Prostate gland (tissue), 2 donors: ENCODE results near the gene NKAP.

Experiments used
- CTCF ChIP-seq, 4 experiments: fragments of 200-600 bp in 2 of 4; fragments of 450-650 bp in 2 of 4; sonication (generic) in 2 of 4; IDR thresholded peaks; 1 replicate in 3 of 4; 2 replicates in 1 of 4; pipeline ENCODE4 v1.5.1; 2016 to 2019; ENCODE audit warnings: antibody characterized with exemption in 4 of 4, mild to moderate bottlenecking in 2 of 4, moderate library complexity in 2 of 4
- POLR2A ChIP-seq: fragments of 450-650 bp; IDR thresholded peaks from one replicate; pipeline ENCODE4 v1.6.1; 2016; ENCODE audit warnings: antibody characterized with exemption, mild to moderate bottlenecking

DNA sequence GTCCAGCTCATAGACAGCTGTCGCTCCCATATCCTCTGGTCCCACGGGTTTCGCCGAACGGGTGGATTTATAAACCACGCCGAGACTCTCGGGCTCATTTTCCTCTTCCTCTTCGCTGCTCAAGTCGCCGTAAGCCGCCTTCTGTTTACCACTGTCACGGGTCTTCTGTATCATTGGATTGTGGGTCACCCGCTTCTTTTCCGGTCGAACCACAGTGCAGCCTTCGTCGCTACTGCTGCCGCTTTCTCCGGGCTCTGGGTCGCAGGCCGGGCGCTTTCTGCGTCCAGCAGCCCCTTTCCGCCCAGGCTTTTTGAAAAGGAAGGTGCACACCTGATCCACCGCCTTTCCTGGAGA lies 72.3 kb downstream of the NKAP start:
- TF ChIP-seq POLR2A (no peak), CTCF (IDR thresholded peaks at IDR 0.05) (no peak)
